Prostate gland (tissue), 2 donors: ENCODE measurements around the gene LMTK2. TPM values are rescaled to one million over a fixed set of nuclear protein-coding genes. Genes with fewer than 3 reads are reported as not detected.

Experiments
- DNase-seq: peaks from one replicate; pipeline ENCODE4 v3.0.0-alpha.2; 2019; ENCODE audit warnings: low spot score
- H3K27ac ChIP-seq, 2 donors: fragments of 200-600 bp; sonication (generic); 2 replicates each; pipeline ENCODE4 v1.5.1; 2017 to 2019
- H3K27me3 ChIP-seq: fragments of 200-600 bp; sonication (generic); replicated peaks from 2 replicates; pipeline ENCODE4 v1.5.1; 2019; ENCODE audit not compliant: insufficient read depth
- H3K36me3 ChIP-seq, 2 donors: fragments of 200-600 bp; sonication (generic); 1 replicate in 1 of 2; 2 replicates in 1 of 2; pipeline versions ENCODE4 v1.5.1 to v1.8.1; 2017 to 2019
- H3K4me1 ChIP-seq: fragments of 200-600 bp; sonication (generic); replicated peaks from 2 replicates; pipeline ENCODE4 v1.5.1; 2019
- H3K4me3 ChIP-seq, 2 donors: fragments of 200-600 bp; sonication (generic); 2 replicates each; pipeline ENCODE4 v1.5.1; 2017 to 2019
- H3K9me3 ChIP-seq: fragments of 200-600 bp; sonication (generic); 2 replicates; pipeline ENCODE4 v1.5.1; 2017
- CTCF ChIP-seq, 4 experiments: fragments of 200-600 bp in 2 of 4; fragments of 450-650 bp in 2 of 4; sonication (generic) in 2 of 4; IDR thresholded peaks; 1 replicate in 3 of 4; 2 replicates in 1 of 4; pipeline ENCODE4 v1.5.1; 2016 to 2019; ENCODE audit warnings: antibody characterized with exemption in 4 of 4, mild to moderate bottlenecking in 2 of 4, moderate library complexity in 2 of 4
- POLR2A ChIP-seq: fragments of 450-650 bp; IDR thresholded peaks from one replicate; pipeline ENCODE4 v1.6.1; 2016; ENCODE audit warnings: antibody characterized with exemption, mild to moderate bottlenecking
- POLR2AphosphoS5 ChIP-seq: sonication (generic); formaldehyde crosslinking; IDR thresholded peaks from one replicate; pipeline ENCODE4 v1.6.1; 2017; ENCODE audit warnings: antibody characterized with exemption
- WGBS: methylation state at CpG from one replicate; pipeline ENCODE4 v1.1.5; 2018; 5-methylcytosine and 5-hydroxymethylcytosine counted together
- intact Hi-C: fragments of 100-400 bp; cut with DNase I; formaldehyde crosslinking; loops from one replicate; pipeline ENCODE4 v1.14.2; 2022
- total RNA-seq, 2 donors: library from RNA; depleted of rRNA; stranded (reverse); fragments of >200 nt; gene quantifications; one replicate each; pipeline ENCODE4 v1.1.0, GENCODE V29; 2016

The LMTK2 gene
- total RNA-seq, 2 donors from 2014 or later = 22.2 to 37.4 TPM

GRCh38 chr7:98196706-98197605 is 90.3 kb downstream of the LMTK2 start:
- no peak overlapping the region for H3K27ac ChIP-seq
- DNase-seq = no peak
- 81% methylated on average over 16 of the region's 16 CpGs for WGBS
- no peaks in the 10 kb centered on the region for H3K36me3 ChIP-seq
- no peaks in the 10 kb centered on the region for H3K27me3 ChIP-seq
- intact Hi-C loops = no loop called here
- H3K4me1 ChIP-seq = no peaks in the 10 kb centered on the region
- no peaks in the 10 kb centered on the region for H3K9me3 ChIP-seq
- no peak overlapping the region for H3K4me3 ChIP-seq
- TF ChIP-seq CTCF (IDR thresholded peaks at IDR 0.05) (no peak), POLR2AphosphoS5 (no peak), POLR2A (no peak)

DNA sequence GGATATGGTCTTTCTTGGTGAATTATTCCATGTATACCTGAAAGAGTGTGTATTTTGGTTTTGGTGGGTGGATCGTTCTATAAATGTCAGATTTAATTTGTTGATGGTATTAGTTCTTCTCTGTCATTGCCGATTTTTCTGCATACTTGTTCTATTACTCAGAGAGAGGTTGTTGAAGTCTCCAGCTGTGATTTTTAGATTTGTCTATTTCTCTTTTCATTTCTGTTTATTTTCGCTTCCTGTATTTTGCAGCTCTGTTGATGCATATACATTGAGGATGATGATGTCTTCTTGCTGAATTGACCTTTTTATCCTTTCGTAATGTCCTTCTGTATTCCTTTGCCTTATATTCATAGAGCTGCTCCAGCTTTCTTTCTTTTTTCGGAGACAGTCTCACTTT is 92.5 kb downstream of the LMTK2 start:
- Histone ChIP-seq H3K4me1 (no peaks in the 10 kb centered on the region), H3K36me3 (no peaks in the 10 kb centered on the region), H3K9me3 (no peaks in the 10 kb centered on the region), H3K27ac (no peak overlapping the region), H3K27me3 (no peaks in the 10 kb centered on the region), H3K4me3 (no peak overlapping the region)
- WGBS = 90% methylated on average over 5 of the region's 5 CpGs
- intact Hi-C loops = no loop called here
- no peak for DNase-seq
- TF ChIP-seq POLR2A (no peak), CTCF (IDR thresholded peaks at IDR 0.05) (no peak), POLR2AphosphoS5 (no peak)

GRCh38 chr7:98200364-98200763 is 93.7 kb downstream of the LMTK2 start:
- Histone ChIP-seq H3K27ac (no peak overlapping the region), H3K9me3 (no peaks in the 10 kb centered on the region), H3K36me3 (no peaks in the 10 kb centered on the region), H3K27me3 (no peaks in the 10 kb centered on the region), H3K4me1 (no peaks in the 10 kb centered on the region), H3K4me3 (no peak overlapping the region)
- WGBS = 91% methylated on average over 6 of the region's 6 CpGs
- intact Hi-C loops = no loop called here
- no peak for TF ChIP-seq CTCF (IDR thresholded peaks at IDR 0.05)
- TF ChIP-seq POLR2AphosphoS5 = no peak
- no peak for TF ChIP-seq POLR2A
- no peak for DNase-seq

- intact Hi-C loops = no loop called here
- no peak for DNase-seq
- Histone ChIP-seq H3K4me1 (no peaks in the 10 kb centered on the region), H3K27me3 (no peaks in the 10 kb centered on the region), H3K27ac (no peak overlapping the region), H3K4me3 (no peak overlapping the region), H3K9me3 (no peaks in the 10 kb centered on the region), H3K36me3 (no peaks in the 10 kb centered on the region)
- TF ChIP-seq CTCF (IDR thresholded peaks at IDR 0.05) = no peak
- TF ChIP-seq POLR2A = no peak
- no peak for TF ChIP-seq POLR2AphosphoS5
- 84% methylated on average over 15 of the region's 15 CpGs for WGBS
These were observed 95.9 kb downstream of the LMTK2 start for GRCh38 chr7:98202367-98203195.
